ENCODE measurements around the gene ATG7.
"Not testable (repeated sequence)": the region's sequence is repeated elsewhere in the genome, so short reads cannot be mapped to it uniquely, and the experiment has no call there.

The ATG7 gene

DNA sequence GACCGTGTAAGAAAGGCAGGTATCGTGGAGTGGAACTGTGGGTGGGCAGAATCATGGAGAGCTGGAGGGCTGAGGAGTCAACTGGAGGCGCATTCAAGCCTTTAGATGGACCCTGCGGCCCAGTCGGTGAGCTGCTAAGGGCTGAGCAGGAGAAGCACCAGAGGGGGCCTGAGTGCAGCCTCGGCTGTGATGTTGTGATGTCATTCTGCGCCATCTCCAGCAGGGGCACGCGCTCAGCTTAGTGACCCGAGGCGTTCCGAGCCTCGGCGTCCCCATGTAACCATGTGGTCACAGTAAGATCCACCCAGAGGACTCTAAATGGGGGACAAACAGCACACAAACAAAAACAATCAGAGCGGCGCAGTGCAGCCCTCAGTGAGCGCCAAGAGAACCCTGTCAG lies 294.7 kb downstream of the ATG7 start:
- no peak for DNase-seq (ENCODE audit: low read depth, low spot score)

DNA sequence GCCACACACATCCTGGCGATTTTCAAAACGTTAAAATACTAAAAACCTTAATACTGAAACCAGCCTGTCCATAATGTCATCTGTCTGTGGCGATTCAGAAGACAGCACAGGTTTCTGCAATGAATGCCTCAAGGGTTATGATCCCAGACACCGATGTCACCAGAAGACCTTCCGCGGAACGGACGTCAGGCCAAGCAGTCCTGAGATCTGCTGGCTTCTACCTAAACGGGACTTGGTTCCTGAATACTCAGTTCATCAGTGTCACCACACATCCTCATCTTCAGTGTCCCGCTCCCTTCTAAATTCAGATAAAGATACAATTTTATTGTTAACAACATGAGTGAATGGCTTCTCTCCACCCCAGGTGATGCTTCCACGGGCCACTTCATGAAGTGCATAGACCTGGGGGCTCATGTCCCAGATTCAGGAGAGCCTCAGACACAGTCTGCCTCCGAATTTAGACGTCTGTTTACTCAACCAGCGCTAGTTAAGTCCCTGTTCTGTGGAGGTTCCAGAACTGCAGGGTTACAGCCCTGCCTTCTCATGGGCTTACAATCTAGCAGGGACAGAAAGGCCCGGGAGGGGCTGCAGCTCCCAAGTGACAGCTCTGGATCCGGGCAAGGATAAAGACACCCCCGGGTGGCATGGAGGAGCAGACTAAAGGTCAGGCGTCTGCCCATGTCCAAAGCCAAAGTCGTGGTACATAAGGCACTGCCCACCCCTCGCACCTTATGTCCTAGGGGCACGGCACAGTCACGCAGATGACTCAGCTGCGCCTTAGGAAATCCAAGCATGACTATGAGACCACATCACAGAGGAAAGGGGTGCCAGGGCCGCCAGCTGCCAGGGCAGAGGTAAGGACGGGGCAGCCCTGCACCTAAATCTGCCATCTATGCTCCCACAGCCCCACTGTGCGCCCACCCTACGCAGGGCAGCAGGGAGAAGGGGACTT lies 295.6 kb downstream of the ATG7 start:
- DNase-seq (ENCODE audit: low read depth, low spot score): peak; percentile 92

GRCh38 chr3:11568503-11569155 lies 296.4 kb downstream of the ATG7 start:
- peak; percentile 97 for DNase-seq (ENCODE audit: low read depth, low spot score)

GRCh38 chr3:11569156-11569741 lies 297.1 kb downstream of the ATG7 start:
- no peak for DNase-seq (ENCODE audit: low read depth, low spot score)

GRCh38 chr3:11570251-11570650 lies 298.1 kb downstream of the ATG7 start:
- no peak for DNase-seq (ENCODE audit: low read depth, low spot score)

GRCh38 chr3:11570789-11571495 lies 298.7 kb downstream of the ATG7 start:
- no peak for DNase-seq (ENCODE audit: low read depth, low spot score)

DNA sequence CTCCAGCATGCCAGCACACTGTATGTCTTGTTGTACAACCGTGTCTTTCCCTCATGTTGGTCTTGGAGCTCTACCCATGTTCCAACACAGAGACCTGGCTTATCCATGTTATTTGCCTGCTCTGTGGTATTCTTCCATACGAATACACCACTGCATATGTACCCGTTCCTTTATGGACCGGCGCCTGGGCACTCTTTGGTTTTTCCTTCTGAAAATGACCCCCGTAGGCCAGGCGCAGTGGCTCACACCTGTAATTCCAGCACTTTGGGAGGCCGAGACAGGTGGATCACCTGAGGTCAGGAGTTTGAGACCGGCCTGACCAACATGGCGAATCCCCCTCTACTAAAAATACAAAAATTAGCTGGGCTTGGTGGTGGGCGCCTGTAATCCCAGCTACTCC lies 300.5 kb downstream of the ATG7 start:
- not testable (repeated sequence) for DNase-seq (ENCODE audit: low read depth, low spot score)

DNA sequence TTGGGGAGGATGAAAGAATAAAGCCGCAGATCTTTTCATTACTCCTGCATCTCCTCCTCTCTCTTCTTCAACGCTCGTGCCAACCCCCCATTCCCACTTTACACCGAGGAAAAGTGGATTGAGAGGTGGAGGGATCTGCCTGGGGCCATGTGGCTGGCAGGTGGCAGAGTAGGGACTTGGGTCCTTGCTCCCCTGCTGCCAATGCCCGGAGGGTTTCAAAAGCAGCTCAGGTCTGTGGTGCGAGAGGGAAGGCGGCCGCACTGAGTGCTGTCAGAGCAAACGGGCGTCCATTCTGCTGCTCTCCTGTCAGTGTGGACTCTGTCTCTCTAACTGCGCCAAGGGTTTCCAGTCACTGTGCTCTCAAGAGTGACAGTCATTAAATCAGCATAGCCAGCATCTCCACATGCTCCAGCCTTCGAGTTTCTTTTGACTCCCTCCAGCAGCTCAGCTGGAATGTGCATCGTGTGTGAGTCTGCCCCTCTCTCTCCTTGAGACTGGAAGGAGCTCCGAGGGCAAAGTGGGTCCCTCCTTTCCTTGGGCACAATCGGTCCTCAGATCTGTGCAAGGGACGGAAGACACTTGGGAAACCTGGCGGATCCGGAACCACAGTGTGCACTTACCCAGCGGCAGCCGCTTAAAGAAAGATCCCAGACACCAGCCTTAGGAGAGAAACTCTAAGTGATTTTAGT lies 302.9 kb downstream of the ATG7 start:
- no peak for DNase-seq (ENCODE audit: low read depth, low spot score)

- DNase-seq (ENCODE audit: low read depth, low spot score): no peak
These were observed 303.5 kb downstream of the ATG7 start for GRCh38 chr3:11575677-11576076.

GRCh38 chr3:11576453-11576852 lies 304.3 kb downstream of the ATG7 start:
- DNase-seq (ENCODE audit: low read depth, low spot score): no peak

- no peak for DNase-seq (ENCODE audit: low read depth, low spot score)
These were observed 306.0 kb downstream of the ATG7 start for GRCh38 chr3:11578169-11578568.

- DNase-seq (ENCODE audit: low read depth, low spot score): no peak
These were observed 308.4 kb downstream of the ATG7 start for GRCh38 chr3:11580645-11581044.

- DNase-seq (ENCODE audit: low read depth, low spot score): no peak
These were observed 309.3 kb downstream of the ATG7 start for GRCh38 chr3:11581237-11582190.

DNA sequence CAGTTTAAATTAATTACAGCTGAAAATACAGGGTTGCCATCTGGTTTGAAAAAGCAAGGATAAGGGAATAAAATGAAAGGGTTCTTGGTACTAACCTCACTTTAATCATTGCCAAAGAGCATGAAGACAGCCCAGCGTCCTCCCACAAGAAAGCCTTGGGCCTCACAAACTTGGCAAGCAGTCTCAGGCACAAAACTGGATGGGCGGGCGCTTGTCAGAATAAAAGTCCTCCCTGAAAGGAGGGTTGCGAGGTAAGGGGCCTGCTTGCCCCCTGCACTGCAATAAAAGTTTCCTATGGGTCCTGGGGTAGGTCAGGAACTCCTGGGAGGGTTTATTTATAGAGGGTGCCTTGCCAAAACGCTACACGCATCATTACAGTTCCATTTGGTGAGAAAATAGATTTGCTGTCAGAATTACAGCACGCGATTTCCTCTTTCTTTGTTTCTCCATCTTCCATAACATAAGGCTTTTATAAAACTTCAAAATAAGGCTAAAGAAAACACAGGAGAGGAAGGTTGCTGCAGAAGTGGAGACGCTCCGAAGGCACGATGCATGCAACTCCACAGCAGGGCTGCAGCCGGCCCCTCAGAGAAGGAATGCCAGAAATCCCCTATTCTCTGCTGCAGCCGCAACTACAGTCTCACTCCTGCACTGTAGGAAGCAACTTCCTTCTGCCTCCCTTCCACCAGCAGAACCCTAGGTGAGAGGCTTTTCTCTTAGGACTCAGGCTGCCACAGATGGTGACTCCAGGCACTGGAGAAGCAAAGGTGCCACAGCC lies 310.2 kb downstream of the ATG7 start:
- peak; percentile 90 for DNase-seq (ENCODE audit: low read depth, low spot score)

GRCh38 chr3:11583235-11583634 lies 311.0 kb downstream of the ATG7 start:
- no peak for DNase-seq (ENCODE audit: low read depth, low spot score)

GRCh38 chr3:11583638-11584046 lies 311.4 kb downstream of the ATG7 start:
- DNase-seq (ENCODE audit: low read depth, low spot score): no peak

GRCh38 chr3:11584570-11584969 lies 312.4 kb downstream of the ATG7 start:
- DNase-seq (ENCODE audit: low read depth, low spot score): no peak

GRCh38 chr3:11587766-11588165 lies 315.6 kb downstream of the ATG7 start:
- DNase-seq (ENCODE audit: low read depth, low spot score): no peak

- DNase-seq (ENCODE audit: low read depth, low spot score): no peak
These were observed 316.1 kb downstream of the ATG7 start for GRCh38 chr3:11588338-11588737.
